Small intestine (tissue), 7 donors: Measurements from ENCODE around the gene HDAC9. TPM values are rescaled to one million over a fixed set of nuclear protein-coding genes. Genes with fewer than 3 reads are reported as not detected.

Source experiments
- DNase-seq, 2 donors: peaks; one replicate each; pipeline versions ENCODE4 v3.0.0 to v3.0.0-alpha.2; 2013
- FAIRE-seq: peaks from 2 replicates; lab custom pipeline; 2012; peaks lifted over from hg19 to GRCh38; lab: Jason Lieb, UNC
- H3K27ac ChIP-seq, 3 donors: one replicate each; pipeline ENCODE4 v1.5.1; 2013; ENCODE audit warnings: low read length in 2 of 3, mild to moderate bottlenecking in 2 of 3, control low read depth in 1 of 3, inconsistent platforms in 1 of 3, low read depth in 1 of 3, moderate library complexity in 1 of 3
- H3K27me3 ChIP-seq, 3 donors: one replicate each; pipeline ENCODE4 v1.6.1; 2013; ENCODE audit warnings: low read length in 3 of 3, inconsistent platforms in 1 of 3; ENCODE audit not compliant: control insufficient read depth in 3 of 3, insufficient read depth in 3 of 3
- H3K36me3 ChIP-seq, 3 donors: one replicate each; pipeline ENCODE4 v1.6.1; 2013; ENCODE audit warnings: low read length in 3 of 3, inconsistent platforms in 1 of 3, low read depth in 1 of 3, mild to moderate bottlenecking in 1 of 3, moderate library complexity in 1 of 3; ENCODE audit not compliant: control insufficient read depth in 3 of 3, insufficient read depth in 2 of 3
- H3K4me1 ChIP-seq, 3 donors: one replicate each; pipeline ENCODE4 v1.6.1; 2013; ENCODE audit warnings: low read length in 2 of 3, inconsistent platforms in 1 of 3, low read depth in 1 of 3, mild to moderate bottlenecking in 1 of 3, moderate library complexity in 1 of 3; ENCODE audit not compliant: control insufficient read depth in 3 of 3, insufficient read depth in 2 of 3
- H3K4me3 ChIP-seq, 3 donors: one replicate each; pipeline ENCODE4 v1.5.1; 2013; ENCODE audit warnings: low read length in 3 of 3, control low read depth in 1 of 3, inconsistent platforms in 1 of 3, low read depth in 1 of 3, mild to moderate bottlenecking in 1 of 3, moderate library complexity in 1 of 3
- H3K9me3 ChIP-seq, 2 donors: one replicate each; pipeline ENCODE4 v1.6.1; 2013; ENCODE audit warnings: low read depth in 1 of 2, low read length in 1 of 2; ENCODE audit not compliant: control insufficient read depth in 2 of 2, insufficient read depth in 1 of 2
- WGBS, 3 donors: extraction: QIAGEN DNeasy Blood & Tissue Kit; methylation state at CpG; one replicate each; pipeline ENCODE4 v1.1.7; 2013; 5-methylcytosine and 5-hydroxymethylcytosine counted together
- polyA plus RNA-seq, 4 donors: library from polyadenylated mRNA; stranded (reverse) in 3 of 4; unstranded in 1 of 4; fragments of 200-250 nt in 3 of 4; fragments of 120-200 nt in 1 of 4; gene quantifications; one replicate each; pipeline versions ENCODE4 v1.2.1 to v1.2.3, GENCODE V29; 2013
- donor health status: healthy with polysubstance abuse.
- donor health status: control.
- donor health status: control.
- donor health status: Bipolar disorder and iron deficiency.
- donor health status: healthy.

Gene HDAC9
- polyA plus RNA-seq, 4 donors, result 2.2 to 2.7 (median 2.7) TPM; not detected in 1

DNA sequence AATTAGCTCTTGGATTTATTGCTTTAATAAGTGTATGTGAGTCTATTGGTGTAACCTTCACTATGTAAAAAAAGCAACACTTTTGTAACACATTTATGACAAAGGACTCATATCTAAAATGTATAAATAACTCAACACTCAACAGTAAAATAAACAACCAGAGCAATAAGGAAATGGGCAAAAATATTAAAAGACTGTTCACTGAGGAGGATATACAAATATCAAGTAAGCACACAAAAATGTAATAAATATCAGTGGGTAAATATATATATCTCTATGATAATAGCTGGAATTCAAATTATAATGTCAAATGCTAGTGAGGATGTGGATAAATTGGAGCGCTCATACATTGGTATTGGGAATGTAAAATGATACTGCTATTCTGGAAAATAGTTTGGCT is 53.0 kb downstream of the HDAC9 start:
- no peak overlapping the region for H3K4me3 ChIP-seq
- no peaks in the 10 kb centered on the region for H3K9me3 ChIP-seq
- DNase-seq, result no peak
- WGBS, 3 donors, result 89 to 96% (median 91%) methylated on average over 1 of the region's 1 CpG
- no peaks in the 10 kb centered on the region for H3K36me3 ChIP-seq
- H3K27me3 ChIP-seq, result no peaks in the 10 kb centered on the region
- no peak for FAIRE-seq
- no peak overlapping the region for H3K27ac ChIP-seq
- no peaks in the 10 kb centered on the region for H3K4me1 ChIP-seq

DNA sequence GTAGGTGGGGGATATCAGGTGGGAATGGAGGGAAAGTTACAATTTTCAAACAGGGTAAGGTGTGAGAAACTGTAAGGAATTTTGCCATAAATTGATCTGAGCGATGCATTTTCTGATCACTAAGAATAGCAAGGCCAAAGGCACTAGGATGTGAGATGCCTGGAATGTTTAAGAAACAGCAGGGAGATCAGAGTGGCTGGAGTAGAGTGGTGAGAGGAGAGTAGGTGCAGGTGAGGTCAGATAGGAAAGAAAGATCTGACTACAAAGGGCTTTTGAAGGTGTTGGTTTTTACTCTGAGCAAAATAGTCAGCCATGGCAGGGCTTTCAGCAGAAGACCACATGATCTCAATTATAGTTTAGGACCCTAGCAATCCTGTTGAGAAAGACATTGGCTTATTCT is 55.0 kb downstream of the HDAC9 start:
- H3K9me3 ChIP-seq, result no peaks in the 10 kb centered on the region
- no peak for FAIRE-seq

DNA sequence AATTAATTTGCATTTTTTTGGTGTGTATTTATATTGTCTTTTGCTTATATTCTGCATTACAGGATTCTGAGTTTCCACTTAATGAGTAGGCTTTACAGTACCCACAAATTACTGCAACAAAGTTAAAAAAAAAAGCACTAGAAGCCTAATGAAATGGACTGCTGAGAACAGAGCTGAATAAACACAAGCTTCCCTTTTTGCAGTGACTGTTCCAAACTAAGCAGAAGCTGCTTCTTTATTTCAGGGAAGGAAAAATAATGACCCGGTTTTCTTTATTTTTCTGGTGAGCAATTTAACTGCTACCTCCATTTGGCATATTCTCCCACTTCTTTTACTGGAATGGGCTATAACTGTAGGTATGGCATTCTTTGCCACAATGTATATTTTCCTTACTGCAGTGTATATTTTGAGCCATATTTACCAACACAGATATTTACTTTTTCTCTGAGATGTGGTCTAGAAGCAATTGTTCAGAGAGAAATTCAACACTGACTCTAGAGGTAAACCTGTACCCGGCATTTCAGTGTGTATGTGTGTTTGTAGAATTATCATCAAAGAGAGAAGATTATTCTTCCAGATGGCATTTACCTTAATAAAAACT is 56.9 kb downstream of the HDAC9 start:
- 40 to 51% (median 40%) methylated on average over 2 of the region's 2 CpGs for WGBS, 3 donors

More for the DNA sequence above, 55.0 kb downstream of the HDAC9 start:
- no peaks in the 10 kb centered on the region for H3K27me3 ChIP-seq
- H3K36me3 ChIP-seq, result no peaks in the 10 kb centered on the region
- no peak overlapping the region for H3K4me3 ChIP-seq
- DNase-seq, result no peak
- H3K4me1 ChIP-seq, result no peaks in the 10 kb centered on the region
- no peak overlapping the region for H3K27ac ChIP-seq
- WGBS, 3 donors, result 85 to 95% (median 86%) methylated on average over 1 of the region's 1 CpG

DNA sequence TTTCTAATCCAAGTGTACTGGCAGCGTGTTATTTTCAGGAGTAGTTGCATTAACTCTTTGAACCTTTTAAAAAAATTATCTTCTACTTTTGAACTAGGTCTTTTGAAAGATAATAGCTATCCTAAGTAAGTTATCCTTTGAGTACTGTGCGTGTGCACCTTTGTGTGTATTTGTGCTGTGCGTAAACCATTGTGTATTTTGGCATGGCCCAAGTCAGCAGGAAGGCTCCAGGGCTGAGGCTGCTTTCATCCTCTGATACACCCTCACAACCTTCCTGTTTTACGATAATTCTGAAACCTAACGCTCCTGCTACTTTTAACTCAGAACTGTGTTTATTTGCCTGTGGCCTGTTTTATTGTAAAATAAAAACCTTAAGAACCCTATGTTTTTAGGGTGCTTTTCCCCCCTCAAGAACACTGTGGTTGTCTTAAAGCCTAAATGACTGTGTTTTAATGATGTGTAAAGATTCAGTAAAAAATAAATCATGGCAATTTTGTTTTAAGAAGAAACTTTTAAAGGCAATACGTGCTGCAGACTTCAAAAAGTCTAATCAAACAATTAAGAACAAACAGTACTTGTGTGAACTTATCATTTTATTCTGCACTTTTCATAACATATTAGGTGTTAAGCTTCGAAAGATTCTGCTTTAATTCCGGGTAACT is 57.5 kb downstream of the HDAC9 start:
- FAIRE-seq (no peak), DNase-seq (no peak)
- Histone ChIP-seq H3K9me3 (no peaks in the 10 kb centered on the region), H3K36me3 (no peaks in the 10 kb centered on the region), H3K27me3 (no peaks in the 10 kb centered on the region), H3K4me1 (no peaks in the 10 kb centered on the region), H3K27ac (peak overlapping the region in 1 of 3 donors; percentile 24), H3K4me3 (no peak overlapping the region)
- WGBS, 3 donors, result 50 to 59% (median 55%) methylated on average over 8 of the region's 8 CpGs

More for the DNA sequence above, 56.9 kb downstream of the HDAC9 start:
- no peak overlapping the region for H3K27ac ChIP-seq
- DNase-seq, result no peak
- no peaks in the 10 kb centered on the region for H3K36me3 ChIP-seq
- no peaks in the 10 kb centered on the region for H3K9me3 ChIP-seq
- FAIRE-seq, result no peak
- H3K27me3 ChIP-seq, result no peaks in the 10 kb centered on the region
- H3K4me1 ChIP-seq, result no peaks in the 10 kb centered on the region
- H3K4me3 ChIP-seq, result no peak overlapping the region

DNA sequence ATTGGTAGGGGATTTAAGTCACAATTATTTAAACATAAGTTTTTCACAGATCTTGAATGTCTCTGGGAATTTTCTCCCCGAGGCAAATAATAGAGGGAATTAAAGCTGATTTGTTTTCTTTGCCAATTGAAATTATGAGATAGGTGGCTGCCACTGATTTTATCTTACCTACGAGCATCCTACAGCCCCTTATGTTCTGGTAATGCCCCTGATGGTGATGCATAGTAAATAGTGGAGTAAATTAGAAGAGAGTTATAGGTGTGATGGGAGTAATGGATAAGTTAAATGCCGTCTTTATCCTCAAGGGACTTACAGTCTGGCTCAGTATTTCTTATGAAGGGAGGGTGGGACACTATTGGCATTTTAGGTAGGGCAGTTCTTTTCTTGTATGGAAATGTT is 58.1 kb downstream of the HDAC9 start:
- no peaks in the 10 kb centered on the region for H3K9me3 ChIP-seq
- WGBS, 3 donors, result 64 to 79% (median 71%) methylated on average over 3 of the region's 3 CpGs
- FAIRE-seq (no peak), DNase-seq (no peak)
- no peaks in the 10 kb centered on the region for H3K4me1 ChIP-seq
- H3K27me3 ChIP-seq, result no peaks in the 10 kb centered on the region
- no peaks in the 10 kb centered on the region for H3K36me3 ChIP-seq
- no peak overlapping the region for H3K27ac ChIP-seq
- no peak overlapping the region for H3K4me3 ChIP-seq

DNA sequence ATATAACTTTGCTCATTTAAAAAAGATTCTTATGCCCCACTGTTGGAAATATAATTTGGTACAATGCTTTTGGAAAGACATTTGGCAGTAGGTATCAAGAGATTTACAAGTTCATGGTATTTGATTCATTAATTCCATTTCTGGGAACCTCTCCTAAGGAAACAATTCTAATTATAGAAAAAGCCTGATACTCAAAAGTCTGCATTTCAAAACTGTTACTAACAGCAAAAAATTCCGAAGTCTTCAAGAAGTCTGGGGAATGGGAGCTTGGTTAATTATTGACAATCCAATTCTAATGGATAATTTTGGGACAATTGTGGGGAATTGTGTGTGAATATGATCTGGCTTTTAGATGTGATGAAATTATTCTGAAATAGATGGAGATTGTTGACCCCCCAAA is 59.6 kb downstream of the HDAC9 start:
- Histone ChIP-seq H3K27ac (no peak overlapping the region), H3K9me3 (no peaks in the 10 kb centered on the region), H3K27me3 (no peaks in the 10 kb centered on the region), H3K36me3 (no peaks in the 10 kb centered on the region), H3K4me3 (no peak overlapping the region), H3K4me1 (no peaks in the 10 kb centered on the region)
- FAIRE-seq (no peak), DNase-seq (no peak)
- WGBS, 3 donors, result 68 to 83% (median 80%) methylated on average over 1 of the region's 1 CpG

DNA sequence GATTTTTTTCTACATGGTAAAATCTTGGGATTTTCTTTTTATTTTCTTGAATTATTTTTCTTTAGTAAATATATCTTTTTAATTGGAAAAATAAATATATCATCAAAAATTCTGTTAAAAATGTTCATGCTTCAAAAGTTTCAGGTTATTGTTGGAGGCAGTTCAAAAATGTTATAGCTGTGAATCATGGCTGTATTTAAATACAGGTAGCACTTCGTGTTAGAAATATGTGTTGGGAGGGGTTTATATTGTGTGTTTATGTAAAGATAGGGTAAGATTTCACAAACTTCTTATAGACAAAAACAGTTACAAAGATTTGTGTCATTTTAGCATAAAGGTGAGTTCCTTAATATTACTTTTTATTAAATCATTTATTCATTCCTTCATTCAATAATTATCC is 60.4 kb downstream of the HDAC9 start:
- FAIRE-seq, result no peak
- Histone ChIP-seq H3K9me3 (no peaks in the 10 kb centered on the region), H3K27me3 (no peaks in the 10 kb centered on the region), H3K4me1 (no peaks in the 10 kb centered on the region), H3K4me3 (no peak overlapping the region), H3K27ac (no peak overlapping the region), H3K36me3 (no peaks in the 10 kb centered on the region)
- DNase-seq, result no peak
- 69 to 88% (median 73%) methylated on average over 1 of the region's 1 CpG for WGBS, 3 donors

DNA sequence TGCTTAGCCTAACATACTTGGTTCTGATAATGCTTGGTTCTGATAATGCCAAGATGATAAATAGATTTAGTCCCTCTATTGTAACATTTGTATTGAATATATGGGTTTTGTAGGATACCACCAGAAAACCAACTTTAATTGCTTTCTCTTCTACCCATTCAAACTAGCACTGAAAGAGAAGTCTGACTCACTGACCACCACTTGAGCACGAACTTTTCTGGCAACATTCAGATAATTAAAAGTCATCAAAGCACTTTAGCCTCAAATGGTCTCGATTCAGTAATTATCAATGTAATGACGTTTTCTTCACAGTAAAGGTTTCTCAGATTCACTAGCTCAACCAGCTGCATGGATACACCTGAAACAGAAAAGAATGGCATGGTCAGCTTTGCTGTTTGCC is 63.0 kb downstream of the HDAC9 start:
- no peaks in the 10 kb centered on the region for H3K4me1 ChIP-seq
- 54 to 68% (median 57%) methylated on average over 3 of the region's 3 CpGs for WGBS, 3 donors
- no peak overlapping the region for H3K27ac ChIP-seq
- no peaks in the 10 kb centered on the region for H3K27me3 ChIP-seq
- FAIRE-seq, result no peak
- H3K4me3 ChIP-seq, result no peak overlapping the region
- H3K36me3 ChIP-seq, result no peaks in the 10 kb centered on the region
- DNase-seq, result no peak
- no peaks in the 10 kb centered on the region for H3K9me3 ChIP-seq
